NOMO-1 (cell line): ENCODE measurements around the gene HOXA5.

Experiments
- DNase-seq, 2 experiments: peaks; one replicate each; lab custom pipeline; 2025; ENCODE audit not compliant: unreplicated experiment in 2 of 2; lab: John Stamatoyannopoulos, UW

The HOXA5 gene

GRCh38 chr7:27182861-27183681 lies 39.6 kb upstream of the HOXA5 start:
- no peak for DNase-seq

GRCh38 chr7:27182285-27182841 lies 38.9 kb upstream of the HOXA5 start:
- no peak for DNase-seq

- DNase-seq: no peak
Observed at GRCh38 chr7:27181795-27182275, 38.4 kb upstream of the HOXA5 start.

- no peak for DNase-seq
Observed at GRCh38 chr7:27180431-27181420, 37.2 kb upstream of the HOXA5 start.

GRCh38 chr7:27179503-27180430 lies 36.3 kb upstream of the HOXA5 start:
- peak; percentile 63 to 68 for DNase-seq

GRCh38 chr7:27179030-27179429 lies 35.5 kb upstream of the HOXA5 start:
- no peak for DNase-seq

- no peak for DNase-seq
Observed at GRCh38 chr7:27178366-27178765, 34.9 kb upstream of the HOXA5 start.

GRCh38 chr7:27177795-27178320 lies 34.4 kb upstream of the HOXA5 start:
- DNase-seq: no peak

- DNase-seq: no peak
Observed at GRCh38 chr7:27176962-27177794, 33.7 kb upstream of the HOXA5 start.

- DNase-seq: no peak
Observed at GRCh38 chr7:27176524-27176845, 33.0 kb upstream of the HOXA5 start.

- DNase-seq: no peak
Observed at GRCh38 chr7:27175626-27176523, 32.4 kb upstream of the HOXA5 start.

- peak; percentile 52 to 54 for DNase-seq
Observed at GRCh38 chr7:27174874-27175625, 31.6 kb upstream of the HOXA5 start.

GRCh38 chr7:27173956-27174873 lies 30.7 kb upstream of the HOXA5 start, which contains the start of gene HOXA10:
HOXA10 (minus strand) TSS chr7:27174320; CDS start chr7:27174306, 14 bp downstream.
- peak; percentile 59 to 77 for DNase-seq

GRCh38 chr7:27173511-27173955 lies 30.1 kb upstream of the HOXA5 start:
- DNase-seq: peak in 1 of 2 experiments; percentile 31

GRCh38 chr7:27172823-27173510 lies 29.5 kb upstream of the HOXA5 start:
- DNase-seq: no peak
